ENCODE results near the gene ATOH1.

GRCh38 chr4:93791570-93792195 is 36.9 kb upstream of the ATOH1 start:
- TF ChIP-seq CTCF (conservative IDR thresholded peaks at IDR 0.05; ENCODE audit: low read length) (peak; percentile 97), EZH2phosphoT487 (IDR thresholded peaks at IDR 0.05; ENCODE audit: borderline replicate concordance, low read depth, low read length) (no peak)
